ENCODE results near the gene MAD1L1.
"Not testable (repeated sequence)": the region's sequence is repeated elsewhere in the genome, so short reads cannot be mapped to it uniquely, and the experiment has no call there.

Gene MAD1L1

GRCh38 chr7:2171855-2172254 is 60.9 kb downstream of the MAD1L1 start:
- DNase-seq: no peak

GRCh38 chr7:2170576-2171521 is 61.9 kb downstream of the MAD1L1 start:
- DNase-seq: no peak

- DNase-seq: no peak
Observed at GRCh38 chr7:2169923-2170575, 62.7 kb downstream of the MAD1L1 start.

GRCh38 chr7:2168615-2169311 is 64.0 kb downstream of the MAD1L1 start:
- no peak for DNase-seq

- no peak for DNase-seq
Observed at GRCh38 chr7:2166625-2167280, 66.0 kb downstream of the MAD1L1 start.

GRCh38 chr7:2165610-2166594 is 66.8 kb downstream of the MAD1L1 start:
- DNase-seq: no peak

- peak; percentile 35 for DNase-seq
Observed at GRCh38 chr7:2165239-2165609, 67.5 kb downstream of the MAD1L1 start.

GRCh38 chr7:2164646-2165045 is 68.1 kb downstream of the MAD1L1 start:
- DNase-seq: peak; percentile 40

GRCh38 chr7:2163600-2164555 is 68.9 kb downstream of the MAD1L1 start:
- DNase-seq: peak; percentile 33

GRCh38 chr7:2162959-2163358 is 69.8 kb downstream of the MAD1L1 start:
- DNase-seq: no peak

- not testable (repeated sequence) for DNase-seq
Observed at GRCh38 chr7:2162004-2162902, 70.5 kb downstream of the MAD1L1 start.

GRCh38 chr7:2159176-2159520 is 73.6 kb downstream of the MAD1L1 start:
- no peak for DNase-seq

- no peak for DNase-seq
Observed at GRCh38 chr7:2158331-2159175, 74.2 kb downstream of the MAD1L1 start.

GRCh38 chr7:2157473-2158279 is 75.1 kb downstream of the MAD1L1 start:
- no peak for DNase-seq

GRCh38 chr7:2156756-2157472 is 75.8 kb downstream of the MAD1L1 start:
- DNase-seq: no peak

GRCh38 chr7:2154831-2155230 is 77.9 kb downstream of the MAD1L1 start:
- DNase-seq: no peak

- DNase-seq: no peak
Observed at GRCh38 chr7:2154121-2154520, 78.6 kb downstream of the MAD1L1 start.
